ENCODE measurements around the gene RBMS3. TPM values are rescaled to one million over a fixed set of nuclear protein-coding genes. Genes with fewer than 3 reads are reported as not detected.

The RBMS3 gene
- total and polyA plus RNA-seq, 2 experiments from 2014 or later, result 3.2 to 7.4 TPM

DNA sequence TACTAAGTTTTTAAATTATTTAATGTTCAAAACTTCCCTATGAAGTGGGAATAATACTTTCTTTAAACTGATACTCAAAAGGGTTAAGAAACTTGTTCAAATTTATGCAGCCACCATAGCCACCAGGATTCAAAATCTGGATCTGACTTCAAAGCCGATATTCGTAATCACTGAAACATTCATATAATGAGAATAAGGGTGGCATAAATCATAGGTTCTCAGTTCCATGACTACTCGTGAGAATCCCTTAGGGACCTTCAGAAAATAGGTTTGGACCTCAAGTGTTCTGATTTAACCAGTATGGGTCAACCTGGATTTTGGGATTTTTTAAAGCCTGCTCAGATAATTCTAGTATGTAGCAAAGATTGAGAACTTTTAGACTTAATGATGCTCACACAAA, 160.6 kb downstream of the RBMS3 start:
- Histone ChIP-seq H3K79me2 (replicated peaks; ENCODE audit: insufficient read depth) (no peaks in the 10 kb centered on the region), H3K4me3 (no peak overlapping the region), H2AFZ (no peak overlapping the region), H3K27me3 (ENCODE audit: insufficient read depth) (no peaks in the 10 kb centered on the region), H3K4me2 (no peak overlapping the region), H3K4me1 (ENCODE audit: insufficient read depth) (peaks cover 19% of the 10 kb centered on the region), H4K20me1 (replicated peaks; ENCODE audit: insufficient read depth) (no peaks in the 10 kb centered on the region), H3K27ac (ENCODE audit: low read depth) (no peak overlapping the region), H3K36me3 (ENCODE audit: insufficient read depth) (no peaks in the 10 kb centered on the region), H3K9me2 (ENCODE audit: insufficient read depth) (no peaks in the 10 kb centered on the region; the same call in 1 of the 2 replicates), H3F3A (replicated peaks; ENCODE audit: low read depth) (no peaks in the 10 kb centered on the region)
- no peak for DNase-seq (ENCODE audit: low spot score)
- Mint-ChIP-seq H3K27me3 (ENCODE audit: insufficient read depth, low read depth, poor library complexity) (no peaks in the 10 kb centered on the region), H3K36me3 (ENCODE audit: low read depth) (no peaks in the 10 kb centered on the region), H3K4me3 (no peak overlapping the region), H3K9me3 (no peaks in the 10 kb centered on the region; the same call in 2 of the 3 replicates), H3K4me1 (peaks cover 24% of the 10 kb centered on the region), H3K27ac (no peak overlapping the region)
- no peak for ATAC-seq
- TF ChIP-seq, protein P1, sequence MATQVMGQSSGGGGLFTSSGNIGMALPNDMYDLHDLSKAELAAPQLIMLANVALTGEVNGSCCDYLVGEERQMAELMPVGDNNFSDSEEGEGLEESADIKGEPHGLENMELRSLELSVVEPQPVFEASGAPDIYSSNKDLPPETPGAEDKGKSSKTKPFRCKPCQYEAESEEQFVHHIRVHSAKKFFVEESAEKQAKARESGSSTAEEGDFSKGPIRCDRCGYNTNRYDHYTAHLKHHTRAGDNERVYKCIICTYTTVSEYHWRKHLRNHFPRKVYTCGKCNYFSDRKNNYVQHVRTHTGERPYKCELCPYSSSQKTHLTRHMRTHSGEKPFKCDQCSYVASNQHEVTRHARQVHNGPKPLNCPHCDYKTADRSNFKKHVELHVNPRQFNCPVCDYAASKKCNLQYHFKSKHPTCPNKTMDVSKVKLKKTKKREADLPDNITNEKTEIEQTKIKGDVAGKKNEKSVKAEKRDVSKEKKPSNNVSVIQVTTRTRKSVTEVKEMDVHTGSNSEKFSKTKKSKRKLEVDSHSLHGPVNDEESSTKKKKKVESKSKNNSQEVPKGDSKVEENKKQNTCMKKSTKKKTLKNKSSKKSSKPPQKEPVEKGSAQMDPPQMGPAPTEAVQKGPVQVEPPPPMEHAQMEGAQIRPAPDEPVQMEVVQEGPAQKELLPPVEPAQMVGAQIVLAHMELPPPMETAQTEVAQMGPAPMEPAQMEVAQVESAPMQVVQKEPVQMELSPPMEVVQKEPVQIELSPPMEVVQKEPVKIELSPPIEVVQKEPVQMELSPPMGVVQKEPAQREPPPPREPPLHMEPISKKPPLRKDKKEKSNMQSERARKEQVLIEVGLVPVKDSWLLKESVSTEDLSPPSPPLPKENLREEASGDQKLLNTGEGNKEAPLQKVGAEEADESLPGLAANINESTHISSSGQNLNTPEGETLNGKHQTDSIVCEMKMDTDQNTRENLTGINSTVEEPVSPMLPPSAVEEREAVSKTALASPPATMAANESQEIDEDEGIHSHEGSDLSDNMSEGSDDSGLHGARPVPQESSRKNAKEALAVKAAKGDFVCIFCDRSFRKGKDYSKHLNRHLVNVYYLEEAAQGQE (IDR thresholded peaks at IDR 0.05; ENCODE audit: unreplicated experiment), result no peak
- TF ChIP-seq ZNF331 (CRISPR knock-in tag; IDR thresholded peaks at IDR 0.05; ENCODE audit: low read depth), result no peak

DNA sequence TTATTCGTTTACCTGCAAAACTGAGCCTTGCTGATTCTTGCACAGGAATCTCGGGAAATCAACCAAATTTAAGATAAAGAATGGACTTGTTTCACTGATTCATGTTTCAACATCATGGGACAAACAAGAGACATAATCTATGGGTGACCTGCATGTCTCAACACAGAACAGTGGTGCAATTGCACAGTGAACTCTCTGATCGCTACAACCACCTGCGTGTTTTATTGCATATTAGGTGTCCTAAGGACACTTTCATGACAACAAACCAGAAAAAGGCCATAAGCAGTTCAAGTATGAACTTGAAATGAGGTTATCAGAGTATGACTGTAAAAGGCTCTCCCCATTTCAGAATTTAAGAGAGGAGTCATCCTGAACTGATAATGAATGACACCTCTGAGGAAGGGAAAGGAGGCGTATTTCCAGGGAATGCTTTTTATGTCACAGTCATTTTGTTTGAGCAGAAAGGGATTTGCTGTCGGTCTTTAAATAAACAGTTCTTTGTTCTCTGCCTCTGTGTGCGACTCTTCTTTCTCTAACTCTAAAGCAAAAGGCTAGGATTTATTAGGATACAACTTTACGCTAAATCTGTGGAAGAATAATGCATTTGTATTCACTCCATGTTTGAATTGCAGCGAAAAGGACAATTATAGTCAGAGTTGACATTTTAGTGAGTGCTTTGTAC, 167.2 kb downstream of the RBMS3 start:
- Mint-ChIP-seq H3K27me3 (ENCODE audit: insufficient read depth, low read depth, poor library complexity) (no peaks in the 10 kb centered on the region), H3K9me3 (no peaks in the 10 kb centered on the region; the same call in 2 of the 3 replicates), H3K27ac (no peak overlapping the region), H3K4me3 (no peak overlapping the region), H3K36me3 (ENCODE audit: low read depth) (no peaks in the 10 kb centered on the region), H3K4me1 (peaks cover 15% of the 10 kb centered on the region; the same call in 2 of the 3 replicates)
- Histone ChIP-seq H3F3A (replicated peaks; ENCODE audit: low read depth) (no peaks in the 10 kb centered on the region), H2AFZ (no peak overlapping the region), H3K27me3 (ENCODE audit: insufficient read depth) (no peaks in the 10 kb centered on the region), H3K27ac (ENCODE audit: low read depth) (no peak overlapping the region), H3K79me2 (replicated peaks; ENCODE audit: insufficient read depth) (no peaks in the 10 kb centered on the region), H3K4me1 (ENCODE audit: insufficient read depth) (peaks cover 6% of the 10 kb centered on the region), H3K9me2 (ENCODE audit: insufficient read depth) (no peaks in the 10 kb centered on the region; the same call in 1 of the 2 replicates), H3K4me2 (no peak overlapping the region), H3K36me3 (ENCODE audit: insufficient read depth) (no peaks in the 10 kb centered on the region), H4K20me1 (replicated peaks; ENCODE audit: insufficient read depth) (no peaks in the 10 kb centered on the region), H3K4me3 (no peak overlapping the region)
- ATAC-seq, result no peak
- DNase-seq (ENCODE audit: low spot score), result no peak
- TF ChIP-seq NANOG (IDR thresholded peaks at IDR 0.05; ENCODE audit: borderline replicate concordance) (no peak), JUNB (IDR thresholded peaks at IDR 0.05; ENCODE audit: unreplicated experiment) (no peak), ZNF114 (CRISPR knock-in tag; IDR thresholded peaks at IDR 0.05) (no peak), POLR2AphosphoS5 (IDR thresholded peaks at IDR 0.05; ENCODE audit: low read depth) (no peak), ZNF331 (CRISPR knock-in tag; IDR thresholded peaks at IDR 0.05; ENCODE audit: low read depth) (no peak)
- TF ChIP-seq, protein P2, sequence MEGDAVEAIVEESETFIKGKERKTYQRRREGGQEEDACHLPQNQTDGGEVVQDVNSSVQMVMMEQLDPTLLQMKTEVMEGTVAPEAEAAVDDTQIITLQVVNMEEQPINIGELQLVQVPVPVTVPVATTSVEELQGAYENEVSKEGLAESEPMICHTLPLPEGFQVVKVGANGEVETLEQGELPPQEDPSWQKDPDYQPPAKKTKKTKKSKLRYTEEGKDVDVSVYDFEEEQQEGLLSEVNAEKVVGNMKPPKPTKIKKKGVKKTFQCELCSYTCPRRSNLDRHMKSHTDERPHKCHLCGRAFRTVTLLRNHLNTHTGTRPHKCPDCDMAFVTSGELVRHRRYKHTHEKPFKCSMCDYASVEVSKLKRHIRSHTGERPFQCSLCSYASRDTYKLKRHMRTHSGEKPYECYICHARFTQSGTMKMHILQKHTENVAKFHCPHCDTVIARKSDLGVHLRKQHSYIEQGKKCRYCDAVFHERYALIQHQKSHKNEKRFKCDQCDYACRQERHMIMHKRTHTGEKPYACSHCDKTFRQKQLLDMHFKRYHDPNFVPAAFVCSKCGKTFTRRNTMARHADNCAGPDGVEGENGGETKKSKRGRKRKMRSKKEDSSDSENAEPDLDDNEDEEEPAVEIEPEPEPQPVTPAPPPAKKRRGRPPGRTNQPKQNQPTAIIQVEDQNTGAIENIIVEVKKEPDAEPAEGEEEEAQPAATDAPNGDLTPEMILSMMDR (conservative IDR thresholded peaks at IDR 0.05; ENCODE audit: low read depth in 2 of 2), result no peak
- TF ChIP-seq, protein P3, sequence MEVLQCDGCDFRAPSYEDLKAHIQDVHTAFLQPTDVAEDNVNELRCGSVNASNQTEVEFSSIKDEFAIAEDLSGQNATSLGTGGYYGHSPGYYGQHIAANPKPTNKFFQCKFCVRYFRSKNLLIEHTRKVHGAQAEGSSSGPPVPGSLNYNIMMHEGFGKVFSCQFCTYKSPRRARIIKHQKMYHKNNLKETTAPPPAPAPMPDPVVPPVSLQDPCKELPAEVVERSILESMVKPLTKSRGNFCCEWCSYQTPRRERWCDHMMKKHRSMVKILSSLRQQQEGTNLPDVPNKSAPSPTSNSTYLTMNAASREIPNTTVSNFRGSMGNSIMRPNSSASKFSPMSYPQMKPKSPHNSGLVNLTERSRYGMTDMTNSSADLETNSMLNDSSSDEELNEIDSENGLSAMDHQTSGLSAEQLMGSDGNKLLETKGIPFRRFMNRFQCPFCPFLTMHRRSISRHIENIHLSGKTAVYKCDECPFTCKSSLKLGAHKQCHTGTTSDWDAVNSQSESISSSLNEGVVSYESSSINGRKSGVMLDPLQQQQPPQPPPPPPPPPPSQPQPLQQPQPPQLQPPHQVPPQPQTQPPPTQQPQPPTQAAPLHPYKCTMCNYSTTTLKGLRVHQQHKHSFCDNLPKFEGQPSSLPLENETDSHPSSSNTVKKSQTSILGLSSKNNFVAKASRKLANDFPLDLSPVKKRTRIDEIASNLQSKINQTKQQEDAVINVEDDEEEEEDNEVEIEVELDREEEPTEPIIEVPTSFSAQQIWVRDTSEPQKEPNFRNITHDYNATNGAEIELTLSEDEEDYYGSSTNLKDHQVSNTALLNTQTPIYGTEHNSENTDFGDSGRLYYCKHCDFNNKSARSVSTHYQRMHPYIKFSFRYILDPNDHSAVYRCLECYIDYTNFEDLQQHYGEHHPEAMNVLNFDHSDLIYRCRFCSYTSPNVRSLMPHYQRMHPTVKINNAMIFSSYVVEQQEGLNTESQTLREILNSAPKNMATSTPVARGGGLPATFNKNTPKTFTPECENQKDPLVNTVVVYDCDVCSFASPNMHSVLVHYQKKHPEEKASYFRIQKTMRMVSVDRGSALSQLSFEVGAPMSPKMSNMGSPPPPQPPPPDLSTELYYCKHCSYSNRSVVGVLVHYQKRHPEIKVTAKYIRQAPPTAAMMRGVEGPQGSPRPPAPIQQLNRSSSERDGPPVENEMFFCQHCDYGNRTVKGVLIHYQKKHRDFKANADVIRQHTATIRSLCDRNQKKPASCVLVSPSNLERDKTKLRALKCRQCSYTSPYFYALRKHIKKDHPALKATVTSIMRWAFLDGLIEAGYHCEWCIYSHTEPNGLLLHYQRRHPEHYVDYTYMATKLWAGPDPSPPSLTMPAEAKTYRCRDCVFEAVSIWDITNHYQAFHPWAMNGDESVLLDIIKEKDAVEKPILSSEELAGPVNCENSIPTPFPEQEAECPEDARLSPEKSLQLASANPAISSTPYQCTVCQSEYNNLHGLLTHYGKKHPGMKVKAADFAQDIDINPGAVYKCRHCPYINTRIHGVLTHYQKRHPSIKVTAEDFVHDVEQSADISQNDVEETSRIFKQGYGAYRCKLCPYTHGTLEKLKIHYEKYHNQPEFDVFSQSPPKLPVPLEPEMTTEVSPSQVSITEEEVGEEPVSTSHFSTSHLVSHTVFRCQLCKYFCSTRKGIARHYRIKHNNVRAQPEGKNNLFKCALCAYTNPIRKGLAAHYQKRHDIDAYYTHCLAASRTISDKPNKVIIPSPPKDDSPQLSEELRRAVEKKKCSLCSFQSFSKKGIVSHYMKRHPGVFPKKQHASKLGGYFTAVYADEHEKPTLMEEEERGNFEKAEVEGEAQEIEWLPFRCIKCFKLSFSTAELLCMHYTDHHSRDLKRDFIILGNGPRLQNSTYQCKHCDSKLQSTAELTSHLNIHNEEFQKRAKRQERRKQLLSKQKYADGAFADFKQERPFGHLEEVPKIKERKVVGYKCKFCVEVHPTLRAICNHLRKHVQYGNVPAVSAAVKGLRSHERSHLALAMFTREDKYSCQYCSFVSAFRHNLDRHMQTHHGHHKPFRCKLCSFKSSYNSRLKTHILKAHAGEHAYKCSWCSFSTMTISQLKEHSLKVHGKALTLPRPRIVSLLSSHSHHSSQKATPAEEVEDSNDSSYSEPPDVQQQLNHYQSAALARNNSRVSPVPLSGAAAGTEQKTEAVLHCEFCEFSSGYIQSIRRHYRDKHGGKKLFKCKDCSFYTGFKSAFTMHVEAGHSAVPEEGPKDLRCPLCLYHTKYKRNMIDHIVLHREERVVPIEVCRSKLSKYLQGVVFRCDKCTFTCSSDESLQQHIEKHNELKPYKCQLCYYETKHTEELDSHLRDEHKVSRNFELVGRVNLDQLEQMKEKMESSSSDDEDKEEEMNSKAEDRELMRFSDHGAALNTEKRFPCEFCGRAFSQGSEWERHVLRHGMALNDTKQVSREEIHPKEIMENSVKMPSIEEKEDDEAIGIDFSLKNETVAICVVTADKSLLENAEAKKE (CRISPR knock-in tag; IDR thresholded peaks at IDR 0.05), result no peak
